GM12874 (cell line): ENCODE data around the gene CSRP1.

Experiments used
- TF ChIP-seq, protein P1 (sequence below): IDR thresholded peaks from 2 replicates; pipeline ENCODE4 v1.5.1; 2011; ENCODE audit warnings: low read depth, mild to moderate bottlenecking, control low read depth, low read length, moderate library complexity; ENCODE audit not compliant: insufficient read depth

Gene CSRP1

DNA sequence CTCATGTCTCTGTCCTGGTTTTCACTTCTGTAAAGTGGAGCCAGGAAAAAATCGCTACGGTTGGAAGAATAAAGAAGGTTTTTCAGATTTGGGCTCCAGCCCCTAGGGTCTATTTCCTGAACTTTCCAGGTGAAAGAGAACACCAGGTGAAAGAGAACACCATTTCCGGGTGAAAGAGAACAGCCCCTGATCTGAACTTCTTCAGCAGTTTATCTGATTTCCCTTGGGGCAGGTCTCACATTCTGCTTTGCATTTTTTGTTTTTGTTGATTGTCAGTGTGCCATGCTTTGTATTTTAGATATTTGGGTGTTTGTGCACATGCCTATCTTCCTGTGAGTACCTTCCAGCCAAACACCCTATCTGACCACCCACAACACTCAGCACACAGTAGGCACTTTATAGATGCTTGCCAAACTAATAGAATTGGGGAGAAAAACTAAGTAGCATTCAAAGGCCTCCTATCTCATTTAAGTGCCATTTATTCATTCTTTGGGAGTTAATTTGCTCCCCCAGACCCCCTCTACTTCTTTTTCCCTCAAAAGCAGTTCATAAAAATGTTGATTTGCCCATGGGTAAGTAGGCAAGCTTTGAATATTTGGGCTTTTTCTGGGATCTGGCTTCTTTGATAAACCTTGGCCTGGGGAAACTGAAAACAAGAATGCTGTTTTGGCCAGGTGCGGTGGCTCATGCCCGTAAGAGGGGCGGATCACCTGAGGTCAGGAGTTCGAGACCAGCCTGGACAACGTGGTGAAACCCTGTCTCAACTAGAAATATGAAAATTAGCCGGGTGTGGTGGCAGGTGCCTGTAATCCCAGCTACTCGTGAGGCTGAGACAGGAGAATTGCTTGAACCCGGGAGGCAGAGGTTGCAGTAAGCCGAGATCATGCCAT is 34.2 kb upstream of the CSRP1 start:
- TF ChIP-seq, protein P1, sequence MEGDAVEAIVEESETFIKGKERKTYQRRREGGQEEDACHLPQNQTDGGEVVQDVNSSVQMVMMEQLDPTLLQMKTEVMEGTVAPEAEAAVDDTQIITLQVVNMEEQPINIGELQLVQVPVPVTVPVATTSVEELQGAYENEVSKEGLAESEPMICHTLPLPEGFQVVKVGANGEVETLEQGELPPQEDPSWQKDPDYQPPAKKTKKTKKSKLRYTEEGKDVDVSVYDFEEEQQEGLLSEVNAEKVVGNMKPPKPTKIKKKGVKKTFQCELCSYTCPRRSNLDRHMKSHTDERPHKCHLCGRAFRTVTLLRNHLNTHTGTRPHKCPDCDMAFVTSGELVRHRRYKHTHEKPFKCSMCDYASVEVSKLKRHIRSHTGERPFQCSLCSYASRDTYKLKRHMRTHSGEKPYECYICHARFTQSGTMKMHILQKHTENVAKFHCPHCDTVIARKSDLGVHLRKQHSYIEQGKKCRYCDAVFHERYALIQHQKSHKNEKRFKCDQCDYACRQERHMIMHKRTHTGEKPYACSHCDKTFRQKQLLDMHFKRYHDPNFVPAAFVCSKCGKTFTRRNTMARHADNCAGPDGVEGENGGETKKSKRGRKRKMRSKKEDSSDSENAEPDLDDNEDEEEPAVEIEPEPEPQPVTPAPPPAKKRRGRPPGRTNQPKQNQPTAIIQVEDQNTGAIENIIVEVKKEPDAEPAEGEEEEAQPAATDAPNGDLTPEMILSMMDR: no peak

DNA sequence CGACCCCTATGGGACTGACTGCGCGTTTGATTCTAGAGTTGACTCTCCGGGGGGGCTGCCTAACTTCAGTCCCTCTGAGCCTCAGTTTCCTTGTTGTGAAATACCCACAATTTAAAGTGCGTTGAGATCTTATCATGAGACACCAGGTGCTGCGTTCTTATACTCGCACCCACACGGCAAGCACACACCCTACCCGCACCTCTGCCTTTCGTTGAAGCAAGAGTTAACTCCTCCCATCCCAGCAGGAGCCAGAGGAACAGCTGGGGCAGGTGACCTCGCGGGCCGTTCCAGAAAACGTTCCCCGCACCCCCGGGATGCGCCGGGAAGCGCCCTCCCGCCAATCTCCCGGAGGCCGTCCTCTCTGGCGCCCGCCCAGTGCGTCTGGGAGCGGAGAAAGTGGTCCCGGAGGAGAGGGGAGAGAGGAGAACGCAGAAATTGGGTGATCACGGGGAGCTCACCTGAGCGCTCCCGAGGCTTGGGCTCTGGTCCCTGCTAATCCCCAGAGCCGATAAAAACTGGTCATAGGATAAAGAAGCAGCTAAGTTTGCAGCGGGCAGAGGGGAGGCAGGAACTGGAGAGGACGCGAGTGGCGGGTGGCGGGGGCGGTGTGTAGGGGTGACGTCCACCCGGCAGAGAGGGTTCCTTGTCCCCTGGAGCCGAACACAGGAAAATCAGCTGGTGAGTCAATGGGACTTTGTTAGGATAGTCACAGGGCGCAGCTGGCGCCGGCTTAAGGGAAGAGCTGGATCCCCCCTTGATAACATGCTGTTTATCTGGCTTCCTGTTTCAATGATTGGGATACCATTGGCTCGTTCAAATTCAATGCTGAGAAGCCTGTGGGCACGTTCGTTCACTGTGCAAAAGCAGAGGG is 32.9 kb upstream of the CSRP1 start:
- TF ChIP-seq, protein P1: no peak

- TF ChIP-seq, protein P1: no peak
Observed at GRCh38 chr1:201538612-201539551, 32.0 kb upstream of the CSRP1 start, which contains the start of gene NAV1. NAV1 (plus strand) TSS chr1:201539127; CDS start chr1:201622885, 83,758 bp downstream.

DNA sequence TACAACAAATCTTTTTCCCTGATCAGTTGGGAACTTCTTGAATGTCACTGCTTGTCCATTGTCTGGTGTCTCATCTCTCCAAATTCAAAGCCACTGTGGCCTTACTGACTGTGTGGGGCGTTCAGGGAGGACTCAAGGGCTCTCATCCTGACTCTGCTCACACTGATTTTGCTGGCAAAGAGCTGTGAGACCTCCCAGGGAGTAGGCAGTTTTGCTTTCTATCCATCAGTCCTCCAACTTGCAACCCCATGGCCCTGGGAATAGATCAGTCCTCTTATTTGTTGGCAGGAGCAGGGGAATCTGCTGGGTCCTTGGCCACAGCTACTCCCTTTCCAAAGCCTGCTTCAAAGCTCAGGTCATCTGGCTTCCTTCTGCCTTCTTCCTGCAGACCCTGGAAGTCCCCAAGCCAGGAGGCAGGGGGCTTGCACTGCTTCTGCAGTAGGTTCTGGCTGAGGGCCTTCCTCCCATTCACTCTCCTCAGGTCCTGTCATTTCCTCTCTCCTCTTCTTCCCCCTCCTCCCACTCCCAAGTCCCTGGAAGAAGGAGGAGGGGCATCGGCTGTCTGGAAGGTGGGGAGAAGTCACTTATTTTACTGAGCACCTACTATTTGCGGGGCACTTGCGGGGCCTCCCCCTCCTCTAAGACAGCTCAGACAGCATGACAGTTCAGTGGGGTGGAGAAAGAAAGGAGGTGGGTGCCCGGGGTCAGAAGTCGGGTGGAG is 31.1 kb upstream of the CSRP1 start:
- TF ChIP-seq, protein P1: no peak

GRCh38 chr1:201537467-201537866 is 30.5 kb upstream of the CSRP1 start:
- TF ChIP-seq, protein P1: no peak

GRCh38 chr1:201537028-201537427 is 30.1 kb upstream of the CSRP1 start:
- TF ChIP-seq, protein P1: no peak
